Endothelial cell of umbilical vein (primary cell): ENCODE measurements around the gene MYBBP1A. TPM values are rescaled to one million over a fixed set of nuclear protein-coding genes. Genes with fewer than 3 reads are reported as not detected.
"Not testable (repeated sequence)": the region's sequence is repeated elsewhere in the genome, so short reads cannot be mapped to it uniquely, and the experiment has no call there.

Source experiments
- BruUV-seq: library from RNA; stranded (reverse); fragments of 400-500 nt; replicated peaks from 2 replicates; lab custom pipeline; 2021; lab: Mats Ljungman, UMichigan
- CTCF ChIA-PET: fragments of 300-600, 350-600 bp; sonication (Branson Sonifier 250); formaldehyde crosslinking; loops from one replicate; lab custom pipeline; 2021; ENCODE audit warnings: antibody characterized with exemption, inconsistent platforms; lab: Charles Lee
- POLR2A ChIA-PET: fragments of 300-600, 350-600 bp; sonication (Branson Sonifier 250); formaldehyde crosslinking; loops from one replicate; lab custom pipeline; 2021; ENCODE audit warnings: antibody characterized with exemption, inconsistent platforms; lab: Charles Lee
- DNase-seq: peaks from one replicate; pipeline ENCODE4 v3.0.0-alpha.2; 2011; ENCODE audit warnings: low read depth, low spot score
- FAIRE-seq: peaks from 2 replicates; lab custom pipeline; 2011; peaks lifted over from hg19 to GRCh38; lab: Jason Lieb, UNC
- H2AFZ ChIP-seq: 2 replicates; pipeline ENCODE4 v1.6.0; 2012; ENCODE audit warnings: low read depth, low read length, control low read depth, inconsistent platforms
- H3K27ac ChIP-seq: 2 replicates; pipeline ENCODE4 v1.5.1; 2011; ENCODE audit warnings: low read depth, mild to moderate bottlenecking, control low read depth, low read length, moderate library complexity; ENCODE audit not compliant: insufficient read depth
- H3K27me3 ChIP-seq, 2 experiments: 2 replicates each; pipeline versions ENCODE4 v1.6.0 to v1.6.1; 2011; ENCODE audit warnings: low read length in 2 of 2, mixed read lengths in 1 of 2; ENCODE audit not compliant: control insufficient read depth in 2 of 2, insufficient read depth in 2 of 2
- H3K36me3 ChIP-seq, 2 experiments: 2 replicates in 1 of 2; 3 replicates in 1 of 2; pipeline ENCODE4 v1.5.1; 2011; ENCODE audit warnings: low read length in 2 of 2, mild to moderate bottlenecking in 1 of 2, moderate library complexity in 1 of 2; ENCODE audit not compliant: control insufficient read depth in 2 of 2, insufficient read depth in 2 of 2; ENCODE audit errors: extremely low read depth in 1 of 2
- H3K4me1 ChIP-seq: 3 replicates; pipeline ENCODE4 v1.5.1; 2011; ENCODE audit warnings: mild to moderate bottlenecking, low read length; ENCODE audit not compliant: control insufficient read depth, insufficient read depth; ENCODE audit errors: extremely low read depth
- H3K4me2 ChIP-seq: 2 replicates; pipeline ENCODE4 v1.6.1; 2011; ENCODE audit warnings: low read length, control low read depth, mixed read lengths; ENCODE audit not compliant: insufficient read depth
- H3K4me3 ChIP-seq, 3 experiments: fragments of 200-600 bp in 1 of 3; sonication (generic), shearing (Covaris generic) in 1 of 3; replicated peaks in 1 of 3; 2 replicates each; pipeline ENCODE4 v1.5.1; 2011 to 2016; ENCODE audit warnings: control low read depth in 3 of 3, low read length in 3 of 3, mild to moderate bottlenecking in 2 of 3, inconsistent platforms in 1 of 3, low read depth in 1 of 3, moderate library complexity in 1 of 3; ENCODE audit not compliant: insufficient read depth in 1 of 3
- H3K79me2 ChIP-seq: 2 replicates; pipeline ENCODE4 v1.6.0; 2012; ENCODE audit warnings: low read length, inconsistent platforms; ENCODE audit not compliant: control insufficient read depth, insufficient read depth
- H3K9ac ChIP-seq: replicated peaks from 2 replicates; pipeline ENCODE3; 2011; ENCODE audit warnings: low read length, control low read depth; ENCODE audit not compliant: insufficient read depth; ENCODE audit errors: extremely low read depth
- H3K9me1 ChIP-seq: replicated peaks from 3 replicates; pipeline ENCODE4 v1.6.0; 2011; ENCODE audit warnings: mild to moderate bottlenecking, low read length; ENCODE audit not compliant: control insufficient read depth, insufficient read depth; ENCODE audit errors: extremely low read depth
- H3K9me3 ChIP-seq: replicated peaks from 2 replicates; pipeline ENCODE4 v1.5.1; 2012; ENCODE audit warnings: low read length, inconsistent platforms; ENCODE audit not compliant: control insufficient read depth, insufficient read depth
- H4K20me1 ChIP-seq: replicated peaks from 2 replicates; pipeline ENCODE3; 2011; ENCODE audit warnings: mild to moderate bottlenecking, low read length; ENCODE audit not compliant: control insufficient read depth, insufficient read depth; ENCODE audit errors: extremely low read depth
- CTCF ChIP-seq, 2 donors: IDR thresholded peaks; 1 replicate in 1 of 2; 2 replicates in 1 of 2; pipeline ENCODE4 v1.5.1; 2011; ENCODE audit warnings: low read length in 2 of 2, mild to moderate bottlenecking in 2 of 2, moderate library complexity in 2 of 2, control low read depth in 1 of 2, inconsistent platforms in 1 of 2, low read depth in 1 of 2; ENCODE audit not compliant: insufficient read depth in 1 of 2; ENCODE audit errors: extremely low read depth in 1 of 2
- EZH2 ChIP-seq: IDR thresholded peaks from 2 replicates; pipeline ENCODE4 v1.6.1; 2012; ENCODE audit warnings: borderline replicate concordance, low read depth, mild to moderate bottlenecking, moderate library complexity, low read length, inconsistent platforms; ENCODE audit not compliant: severe bottlenecking
- FOS ChIP-seq: IDR thresholded peaks from 2 replicates; pipeline ENCODE4 v1.6.1; 2011; ENCODE audit warnings: mild to moderate bottlenecking, low read length, moderate library complexity, borderline replicate concordance; ENCODE audit not compliant: insufficient read depth
- GATA2 ChIP-seq: IDR thresholded peaks from 2 replicates; pipeline ENCODE4 v1.7.0; 2011; ENCODE audit warnings: low read depth, mild to moderate bottlenecking, moderate library complexity, mixed read lengths, low read length; ENCODE audit not compliant: insufficient read length, insufficient read depth
- JUN ChIP-seq: IDR thresholded peaks from 2 replicates; pipeline ENCODE4 v1.6.1; 2011; ENCODE audit warnings: borderline replicate concordance, low read depth; ENCODE audit not compliant: insufficient read length, insufficient read depth
- MAX ChIP-seq: IDR thresholded peaks from 2 replicates; pipeline ENCODE4 v1.6.1; 2011; ENCODE audit not compliant: insufficient read depth, insufficient read length
- MYC ChIP-seq: IDR thresholded peaks from one replicate; pipeline ENCODE4 v1.6.1; 2011; ENCODE audit warnings: mild to moderate bottlenecking, low read depth, low read length
- POLR2A ChIP-seq: IDR thresholded peaks from 2 replicates; pipeline ENCODE4 v1.6.1; 2012; ENCODE audit warnings: low read depth, mild to moderate bottlenecking, control low read depth, low read length
- POLR2AphosphoS5 ChIP-seq: IDR thresholded peaks from 2 replicates; pipeline ENCODE4 v1.6.1; 2012; ENCODE audit warnings: low read depth, mild to moderate bottlenecking, control low read depth, low read length, moderate library complexity; ENCODE audit not compliant: insufficient read depth
- dilution Hi-C: fragments of 300-500 bp; cut with MboI; formaldehyde crosslinking; loops from one replicate; pipeline ENCODE4 v1.15.0; 2019; ENCODE audit warnings: low sequenced_read_pairs; ENCODE audit not compliant: extremely low pct_ligation_motif_present
- intact Hi-C: fragments of 100-400 bp; cut with micrococcal nuclease; formaldehyde crosslinking; loops from one replicate; pipeline ENCODE4 v1.10.0; 2022
- polyA plus RNA-seq, 4 experiments: library from polyadenylated mRNA; depleted of rRNA in 3 of 4; stranded (reverse) in 3 of 4; unstranded in 1 of 4; fragments of >200 nt; gene quantifications; 2 replicates each; pipeline versions ENCODE4 v1.2.1 to v1.2.3, GENCODE V29; 2011 to 2012; ENCODE audit warnings: missing spikeins in 1 of 4
- total RNA-seq: library from RNA; stranded (reverse); gene quantifications from 2 replicates; pipeline ENCODE4 v1.2.3, GENCODE V29; 2021

The MYBBP1A gene
- total and polyA plus RNA-seq, 2 donors (not counting 3 experiments of a cell fraction or from before 2014, with no cell fraction given), result 26.8 to 79.2 TPM

- H3K4me3 ChIP-seq, result no peak overlapping the region
- no peak overlapping the region for H3K9ac ChIP-seq
- no TSS peak for BruUV-seq
- no peaks in the 10 kb centered on the region for H4K20me1 ChIP-seq
- H3K36me3 ChIP-seq, result no peaks in the 10 kb centered on the region
- intact Hi-C loops (no loop called here), dilution Hi-C loops (no loop called here)
- DNase-seq (no peak), FAIRE-seq (no peak)
- H3K4me2 ChIP-seq, result no peak overlapping the region
- H3K79me2 ChIP-seq, result no peaks in the 10 kb centered on the region
- TF ChIP-seq MYC, result no peak
- no peak for TF ChIP-seq POLR2A
- TF ChIP-seq GATA2, result no peak
- TF ChIP-seq FOS, result no peak
- TF ChIP-seq CTCF (IDR thresholded peaks at IDR 0.05; ENCODE audit: extremely low read depth in 1 of 2, insufficient read depth in 1 of 2, low read depth in 1 of 2, low read length in 2 of 2), result no peak
- TF ChIP-seq JUN, result no peak
- no peak for TF ChIP-seq POLR2AphosphoS5
- no peak for TF ChIP-seq MAX
- TF ChIP-seq EZH2, result no peak
- CTCF ChIA-PET, result interaction anchor here (4.8 kb wide), 1 partner anchor 12 kb away, joined by 41 read pairs; no protein-coding TSS in a partner anchor
- H3K4me1 ChIP-seq, result no peaks in the 10 kb centered on the region
- H3K9me3 ChIP-seq, result no peaks in the 10 kb centered on the region
- H3K27me3 ChIP-seq, result peaks cover 19 to 20% of the 10 kb centered on the region in 2 experiments
- H3K27ac ChIP-seq, result no peak overlapping the region
- H3K9me1 ChIP-seq, result no peaks in the 10 kb centered on the region
- POLR2A ChIA-PET, result no interaction called here
- H2AFZ ChIP-seq, result no peak overlapping the region
Observed at GRCh38 chr17:4579678-4580077, 24.5 kb upstream of the MYBBP1A start.

GRCh38 chr17:4578349-4578748 lies 23.2 kb upstream of the MYBBP1A start:
- POLR2A ChIA-PET, H4K20me1 ChIP-seq, H3K4me3 ChIP-seq, intact Hi-C loops, H3K36me3 ChIP-seq, H3K9ac ChIP-seq, H3K4me2 ChIP-seq, H2AFZ ChIP-seq, BruUV-seq, H3K79me2 ChIP-seq, H3K9me3 ChIP-seq, FAIRE-seq, H3K27ac ChIP-seq, H3K9me1 ChIP-seq, dilution Hi-C loops, H3K4me1 ChIP-seq, DNase-seq: not testable (repeated sequence)
- CTCF ChIA-PET, result interaction anchor here (1.0 to 4.8 kb wide), 2 partner anchors 11 to 47 kb away, joined by 3 to 41 read pairs; no protein-coding TSS in a partner anchor
- H3K27me3 ChIP-seq, result peaks cover 7 to 13% of the 10 kb centered on the region in 2 experiments
